Epithelial cell of esophagus (primary cell): Measurements from ENCODE around the gene AGGF1.
A peak's percentile ranks its signal among the peaks of the same experiment; 100 is the strongest.

Experiments used
- DNase-seq: peaks from one replicate; pipeline ENCODE4 v3.0.0; 2010; ENCODE audit warnings: low read depth
- H3K4me3 ChIP-seq: 2 replicates; pipeline ENCODE4 v1.5.1; 2011; ENCODE audit warnings: mild to moderate bottlenecking, low read length, control low read depth
- TF ChIP-seq, protein P1 (sequence below): IDR thresholded peaks from 2 replicates; pipeline ENCODE4 v1.5.1; 2011; ENCODE audit warnings: low read depth, mild to moderate bottlenecking, low read length, control low read depth, inconsistent platforms; ENCODE audit not compliant: insufficient read depth; ENCODE audit errors: missing control alignments

The AGGF1 gene

DNA sequence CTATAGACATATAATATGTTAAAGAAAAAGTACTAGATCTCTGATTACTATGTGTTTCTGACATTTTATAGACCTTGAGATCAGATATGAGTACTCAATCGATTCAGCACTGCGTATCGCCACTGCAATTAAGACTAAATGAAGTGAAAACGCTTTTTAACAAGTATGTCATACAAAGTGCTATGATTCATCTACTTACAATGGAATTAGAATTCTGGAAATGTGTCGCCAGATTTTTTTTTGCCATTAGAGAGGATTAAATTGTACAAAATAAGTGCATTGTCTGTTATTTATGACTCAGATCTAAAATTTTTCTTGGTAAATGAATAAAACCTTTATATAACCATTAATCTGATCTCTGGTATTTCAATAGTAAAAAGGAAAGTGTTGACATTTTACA, 20.0 kb upstream of the AGGF1 start:
- TF ChIP-seq, protein P1, sequence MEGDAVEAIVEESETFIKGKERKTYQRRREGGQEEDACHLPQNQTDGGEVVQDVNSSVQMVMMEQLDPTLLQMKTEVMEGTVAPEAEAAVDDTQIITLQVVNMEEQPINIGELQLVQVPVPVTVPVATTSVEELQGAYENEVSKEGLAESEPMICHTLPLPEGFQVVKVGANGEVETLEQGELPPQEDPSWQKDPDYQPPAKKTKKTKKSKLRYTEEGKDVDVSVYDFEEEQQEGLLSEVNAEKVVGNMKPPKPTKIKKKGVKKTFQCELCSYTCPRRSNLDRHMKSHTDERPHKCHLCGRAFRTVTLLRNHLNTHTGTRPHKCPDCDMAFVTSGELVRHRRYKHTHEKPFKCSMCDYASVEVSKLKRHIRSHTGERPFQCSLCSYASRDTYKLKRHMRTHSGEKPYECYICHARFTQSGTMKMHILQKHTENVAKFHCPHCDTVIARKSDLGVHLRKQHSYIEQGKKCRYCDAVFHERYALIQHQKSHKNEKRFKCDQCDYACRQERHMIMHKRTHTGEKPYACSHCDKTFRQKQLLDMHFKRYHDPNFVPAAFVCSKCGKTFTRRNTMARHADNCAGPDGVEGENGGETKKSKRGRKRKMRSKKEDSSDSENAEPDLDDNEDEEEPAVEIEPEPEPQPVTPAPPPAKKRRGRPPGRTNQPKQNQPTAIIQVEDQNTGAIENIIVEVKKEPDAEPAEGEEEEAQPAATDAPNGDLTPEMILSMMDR = no peak
- no peak for DNase-seq
- H3K4me3 ChIP-seq = no peak overlapping the region

DNA sequence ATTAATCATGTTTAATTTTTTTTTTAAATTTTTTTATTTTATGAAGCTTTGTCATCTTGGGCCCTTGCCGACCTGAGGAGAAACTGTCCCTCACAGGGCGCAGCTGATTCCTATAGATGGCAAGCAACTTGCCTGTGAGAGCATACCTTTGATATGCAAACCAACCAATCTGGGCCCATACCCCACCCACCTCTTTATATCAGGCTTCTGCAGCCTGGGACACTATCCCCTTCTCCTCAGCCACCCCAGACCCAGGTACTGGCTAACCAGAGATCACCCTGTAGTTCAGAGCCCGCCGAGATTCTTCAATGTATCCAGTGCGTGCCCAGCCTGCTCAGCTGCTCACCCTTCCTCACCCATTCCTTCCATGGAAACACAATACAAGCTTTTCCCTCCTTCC, 18.7 kb upstream of the AGGF1 start:
- no peak for DNase-seq
- TF ChIP-seq, protein P1 = no peak
- H3K4me3 ChIP-seq = no peak overlapping the region

DNA sequence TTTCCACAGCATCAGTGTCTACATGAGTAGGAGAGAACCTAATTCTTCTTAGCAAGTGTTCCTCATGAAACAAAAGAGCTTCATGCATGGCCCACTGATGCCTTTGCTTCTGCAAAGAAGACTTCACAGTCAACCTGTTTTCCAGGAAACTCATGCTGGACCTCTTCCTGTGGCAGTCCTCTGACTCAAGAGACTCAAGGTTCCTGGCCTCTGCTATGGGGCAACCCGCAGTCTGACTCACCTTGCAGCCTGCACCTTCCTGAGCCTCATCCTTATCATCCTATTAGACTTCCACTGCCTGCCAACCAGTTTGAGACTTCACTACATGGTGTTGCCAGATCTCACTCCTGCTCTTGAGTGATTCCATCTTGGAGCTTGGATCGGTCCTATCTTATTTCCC, 17.6 kb upstream of the AGGF1 start:
- TF ChIP-seq, protein P1 = no peak
- no peak overlapping the region for H3K4me3 ChIP-seq
- peak; percentile 80 for DNase-seq

DNA sequence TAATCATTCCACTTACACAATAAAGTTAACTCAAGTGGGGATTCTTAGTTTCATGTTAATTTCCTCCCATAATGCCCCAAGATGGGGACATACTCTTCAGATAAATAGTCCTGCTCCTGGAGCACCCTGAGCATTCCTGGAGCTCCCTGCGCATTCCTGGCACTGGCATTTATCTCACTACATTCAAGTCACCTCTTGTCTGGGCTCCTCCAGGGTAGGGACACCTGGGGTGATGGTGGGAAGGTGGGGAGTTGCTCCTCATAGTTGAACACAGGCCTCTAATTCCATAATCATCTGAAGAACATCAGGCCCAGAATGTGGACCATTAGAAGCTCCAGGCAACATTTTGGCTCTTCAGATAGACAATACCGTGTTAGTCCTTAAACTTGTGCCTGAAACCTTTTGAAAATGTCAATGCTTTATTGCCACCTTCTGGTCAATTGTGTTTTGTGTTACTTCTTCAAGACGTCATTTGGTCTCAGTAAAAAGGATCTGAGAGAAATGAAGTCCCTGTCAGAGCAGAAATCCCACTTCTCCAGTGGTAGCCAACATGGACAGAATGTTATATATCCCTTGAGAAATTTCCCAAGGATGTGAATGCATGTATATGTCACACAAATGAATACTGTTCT, 14.2 kb upstream of the AGGF1 start:
- TF ChIP-seq, protein P1 = peak; percentile 38
- no peak overlapping the region for H3K4me3 ChIP-seq
- DNase-seq = peak; percentile 66

DNA sequence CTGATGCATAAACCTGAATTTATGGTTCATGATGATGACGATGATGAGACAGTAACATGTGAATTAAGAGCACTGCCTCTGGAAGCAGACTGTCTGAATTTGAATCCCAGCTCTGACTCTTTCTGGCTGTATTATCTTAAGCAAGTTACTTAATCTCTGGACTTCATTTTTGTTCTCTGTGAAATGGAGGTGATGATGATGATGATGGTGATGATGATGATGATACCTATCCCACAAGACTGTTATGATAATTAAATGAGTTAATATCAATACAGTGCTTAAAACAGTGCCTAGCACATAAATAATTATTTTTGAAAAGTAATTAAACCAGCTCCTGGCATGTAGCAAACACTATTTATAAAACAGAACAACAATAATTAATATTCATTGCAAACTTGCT, 13.2 kb upstream of the AGGF1 start:
- no peak overlapping the region for H3K4me3 ChIP-seq
- TF ChIP-seq, protein P1 = no peak
- DNase-seq = no peak

DNA sequence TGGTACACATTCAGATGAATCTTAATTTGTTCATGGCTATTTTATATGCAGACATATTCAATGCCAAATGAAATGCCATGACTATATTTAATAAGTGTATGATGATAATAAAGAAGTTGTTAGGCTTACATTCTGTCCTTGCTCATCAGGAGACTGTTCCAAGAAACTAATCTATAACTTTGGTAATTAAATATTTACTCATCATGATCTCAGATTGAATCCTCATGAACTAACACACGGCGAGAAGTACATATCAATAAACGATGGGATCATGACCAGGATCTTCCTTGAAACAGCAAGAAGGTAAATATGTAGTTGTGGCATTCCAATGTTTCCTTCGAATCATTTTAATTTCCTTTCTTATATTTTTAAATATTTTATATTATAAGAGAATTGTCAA, 12.5 kb upstream of the AGGF1 start:
- no peak overlapping the region for H3K4me3 ChIP-seq
- TF ChIP-seq, protein P1 = no peak
- no peak for DNase-seq
